ENCODE measurements around the gene ADAMTSL1.

GRCh38 chr9:18748251-18748701 lies 274.3 kb downstream of the ADAMTSL1 start:
- TF ChIP-seq CTCF (IDR thresholded peaks at IDR 0.05) (no peak), POLR2A (IDR thresholded peaks at IDR 0.05) (no peak)

Data from right lobe of liver (tissue), 4 donors.